ENCODE measurements around the gene MAN1A1. TPM values are rescaled to one million over a fixed set of nuclear protein-coding genes. Genes with fewer than 3 reads are reported as not detected.

MAN1A1 gene
- total RNA-seq, 4 donors from 2014 or later, result 210 to 247 (median 229) TPM

- TF ChIP-seq, protein P1, sequence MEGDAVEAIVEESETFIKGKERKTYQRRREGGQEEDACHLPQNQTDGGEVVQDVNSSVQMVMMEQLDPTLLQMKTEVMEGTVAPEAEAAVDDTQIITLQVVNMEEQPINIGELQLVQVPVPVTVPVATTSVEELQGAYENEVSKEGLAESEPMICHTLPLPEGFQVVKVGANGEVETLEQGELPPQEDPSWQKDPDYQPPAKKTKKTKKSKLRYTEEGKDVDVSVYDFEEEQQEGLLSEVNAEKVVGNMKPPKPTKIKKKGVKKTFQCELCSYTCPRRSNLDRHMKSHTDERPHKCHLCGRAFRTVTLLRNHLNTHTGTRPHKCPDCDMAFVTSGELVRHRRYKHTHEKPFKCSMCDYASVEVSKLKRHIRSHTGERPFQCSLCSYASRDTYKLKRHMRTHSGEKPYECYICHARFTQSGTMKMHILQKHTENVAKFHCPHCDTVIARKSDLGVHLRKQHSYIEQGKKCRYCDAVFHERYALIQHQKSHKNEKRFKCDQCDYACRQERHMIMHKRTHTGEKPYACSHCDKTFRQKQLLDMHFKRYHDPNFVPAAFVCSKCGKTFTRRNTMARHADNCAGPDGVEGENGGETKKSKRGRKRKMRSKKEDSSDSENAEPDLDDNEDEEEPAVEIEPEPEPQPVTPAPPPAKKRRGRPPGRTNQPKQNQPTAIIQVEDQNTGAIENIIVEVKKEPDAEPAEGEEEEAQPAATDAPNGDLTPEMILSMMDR (IDR thresholded peaks at IDR 0.05), result no peak
- no peak for DNase-seq (ENCODE audit: low spot score)
- no peak for ATAC-seq (ENCODE audit: low FRiP score)
Observed at GRCh38 chr6:119322715-119323350, 26.7 kb downstream of the MAN1A1 start.

DNA sequence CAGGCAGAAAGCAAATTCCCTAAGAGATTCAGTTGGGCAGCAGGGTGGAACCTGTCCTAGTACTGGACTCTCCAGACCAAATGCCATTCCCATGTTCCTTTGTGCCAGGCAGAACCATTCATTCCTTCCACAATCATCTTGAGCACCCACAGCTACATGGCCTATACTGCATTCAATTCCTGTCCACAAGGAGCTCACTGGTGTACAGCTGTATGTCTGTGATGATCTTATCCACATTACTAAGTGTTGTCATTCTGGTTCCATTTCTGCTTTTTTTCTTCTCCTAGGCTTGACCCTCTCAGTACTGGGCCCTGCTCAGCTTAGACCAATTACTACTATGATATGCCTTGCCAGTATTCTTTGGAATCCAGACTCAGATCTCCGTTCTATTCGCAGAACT lies 27.5 kb downstream of the MAN1A1 start:
- no peak for ATAC-seq (ENCODE audit: low FRiP score)
- no peak for DNase-seq (ENCODE audit: low spot score)
- TF ChIP-seq, protein P1 (IDR thresholded peaks at IDR 0.05), result no peak

DNA sequence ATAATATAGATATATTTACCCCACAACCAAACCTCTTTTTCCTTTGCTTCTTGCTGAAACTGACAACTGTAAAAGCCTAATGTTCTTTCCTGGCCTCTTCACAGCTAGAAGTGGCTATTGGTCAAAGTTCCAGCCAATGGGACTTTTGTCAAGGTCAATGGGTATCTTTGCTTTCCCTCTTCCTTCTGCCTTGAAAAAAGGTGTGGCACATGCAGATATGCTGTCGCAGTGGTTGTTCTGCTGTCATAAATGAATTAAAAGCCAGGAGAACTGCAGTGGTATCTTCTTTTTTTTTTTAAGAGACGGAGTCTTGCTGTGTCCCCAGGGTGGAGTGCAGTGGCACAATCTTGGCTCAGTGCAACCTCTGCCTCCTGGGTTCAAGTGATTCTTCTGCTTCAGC lies 29.9 kb downstream of the MAN1A1 start:
- DNase-seq (ENCODE audit: low spot score) (no peak), ATAC-seq (ENCODE audit: low FRiP score) (no peak)
- TF ChIP-seq, protein P1 (IDR thresholded peaks at IDR 0.05), result no peak

DNA sequence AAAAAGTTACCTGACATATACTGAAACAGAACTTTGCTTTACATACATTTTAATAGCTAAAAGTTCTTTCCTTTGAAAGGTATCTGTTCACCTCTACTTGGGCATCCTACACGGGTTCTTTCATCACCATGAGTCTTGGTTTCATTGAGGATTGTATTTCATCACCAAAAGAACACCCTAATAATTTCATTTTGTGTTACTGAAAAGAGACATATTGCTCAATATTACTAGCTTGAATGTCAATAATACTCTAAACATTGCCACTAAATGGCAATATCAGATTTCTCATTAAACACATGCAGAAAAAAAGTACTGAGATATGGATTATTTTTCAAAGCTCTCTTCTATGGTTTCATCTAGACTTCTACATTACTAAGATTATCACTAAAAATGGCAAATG lies 30.8 kb downstream of the MAN1A1 start:
- DNase-seq (ENCODE audit: low spot score) (no peak), ATAC-seq (ENCODE audit: low FRiP score) (no peak)
- TF ChIP-seq, protein P1 (IDR thresholded peaks at IDR 0.05), result no peak

GRCh38 chr6:119318176-119318575 lies 31.4 kb downstream of the MAN1A1 start:
- ATAC-seq (ENCODE audit: low FRiP score) (no peak), DNase-seq (ENCODE audit: low spot score) (no peak)
- TF ChIP-seq, protein P1 (IDR thresholded peaks at IDR 0.05), result no peak

GRCh38 chr6:119317007-119317406 lies 32.6 kb downstream of the MAN1A1 start:
- TF ChIP-seq, protein P1 (IDR thresholded peaks at IDR 0.05), result no peak
- ATAC-seq (ENCODE audit: low FRiP score), result no peak
- DNase-seq (ENCODE audit: low spot score), result no peak

GRCh38 chr6:119314885-119315272 lies 34.7 kb downstream of the MAN1A1 start:
- ATAC-seq (ENCODE audit: low FRiP score), result no peak
- TF ChIP-seq, protein P1 (IDR thresholded peaks at IDR 0.05), result no peak
- no peak for DNase-seq (ENCODE audit: low spot score)

Data from omental fat pad (tissue), 4 donors.